Psoas muscle (tissue), 8 donors: ENCODE results near the gene ANKRD66. TPM values are rescaled to one million over a fixed set of nuclear protein-coding genes. Genes with fewer than 3 reads are reported as not detected.

ENCODE experiments used
- ATAC-seq, 4 donors: fragments of 200-7000 bp; cut with Tn5 transposase; one replicate each; pipeline ENCODE4 v1.9.1; 2020; ENCODE audit warnings: moderate library complexity in 3 of 4, mild to moderate bottlenecking in 2 of 4
- DNase-seq, 2 donors: peaks; one replicate each; pipeline ENCODE4 v3.0.0-alpha.2; 2020
- H3K27ac ChIP-seq: fragments of 200-600 bp; one replicate; pipeline ENCODE4 v1.8.0; 2022
- H3K27me3 ChIP-seq, 3 donors: fragments of 200-600 bp in 1 of 3; one replicate each; pipeline versions ENCODE4 v1.6.1 to v1.8.0; 2013 to 2022; ENCODE audit warnings: low read length in 2 of 3, mild to moderate bottlenecking in 2 of 3, moderate library complexity in 1 of 3; ENCODE audit not compliant: insufficient read depth in 3 of 3
- H3K36me3 ChIP-seq, 2 donors: fragments of 200-600 bp in 1 of 2; one replicate each; pipeline versions ENCODE4 v1.6.1 to v1.8.0; 2013 to 2022; ENCODE audit warnings: low read depth in 1 of 2, mild to moderate bottlenecking in 1 of 2, moderate library complexity in 1 of 2; ENCODE audit not compliant: insufficient read depth in 1 of 2
- H3K4me1 ChIP-seq: fragments of 200-600 bp; one replicate; pipeline ENCODE4 v1.8.0; 2022
- H3K4me3 ChIP-seq: fragments of 200-600 bp; one replicate; pipeline ENCODE4 v1.8.0; 2022; ENCODE audit warnings: mild to moderate bottlenecking
- H3K9me3 ChIP-seq: fragments of 200-600 bp; one replicate; pipeline ENCODE4 v1.8.0; 2022
- CTCF ChIP-seq: fragments of 200-600 bp; IDR thresholded peaks from one replicate; pipeline ENCODE4 v1.8.0; 2022; ENCODE audit warnings: antibody characterized with exemption
- WGBS, 3 donors: extraction: QIAGEN DNeasy Blood & Tissue Kit; methylation state at CpG; one replicate each; pipeline versions ENCODE4 v1.1.6 to v1.1.7; 2013; 5-methylcytosine and 5-hydroxymethylcytosine counted together
- intact Hi-C, 2 donors: fragments of 100-400 bp; cut with DNase I; formaldehyde crosslinking; loops; one replicate each; pipeline versions ENCODE4 v1.11.0 to v1.14.2; 2022
- polyA plus RNA-seq, 3 donors: library from polyadenylated mRNA; stranded (reverse); fragments of 200-250 nt; gene quantifications; one replicate each; pipeline ENCODE4 v1.2.3, GENCODE V29; 2013
- total RNA-seq, 4 donors: library from RNA; stranded (reverse); fragmentation: NEBNext Ultra II Directional in 2 of 4; extraction: Animal tissue kit (Norgen Biotek cat#: 25700) in 2 of 4; gene quantifications; one replicate each; pipeline versions ENCODE4 v1.2.1 to v1.2.4, GENCODE V29; 2021 to 2023
- donor health status: healthy with polysubstance abuse.
- donor health status: DM: no; HTN: no; CAD: no; lungs with moderate emphysema.
- donor health status: Bipolar disorder and iron deficiency.
- donor health status: healthy.
- donor health status: DM: yes; HTN: yes; CAD: no.
- donor health status: DM: no; HTN: no; CAD: no.
- donor health status: DM: no; HTN: no; CAD: no.
- donor health status: DM: yes; HTN: yes; CAD: no.

Gene ANKRD66
- total and polyA plus RNA-seq, 7 donors, result not detected

GRCh38 chr6:46794068-46794467 is 47.3 kb downstream of the ANKRD66 start:
- intact Hi-C loops, result no loop called here
- no peak for ATAC-seq
- Histone ChIP-seq H3K4me1 (no peaks in the 10 kb centered on the region), H3K27me3 (no peaks in the 10 kb centered on the region), H3K36me3 (no peaks in the 10 kb centered on the region), H3K4me3 (no peak overlapping the region), H3K9me3 (no peaks in the 10 kb centered on the region), H3K27ac (no peak overlapping the region)
- no peak for DNase-seq
- TF ChIP-seq CTCF, result no peak
- 78 to 84% (median 78%) methylated on average over 3 of the region's 3 CpGs for WGBS, 3 donors

DNA sequence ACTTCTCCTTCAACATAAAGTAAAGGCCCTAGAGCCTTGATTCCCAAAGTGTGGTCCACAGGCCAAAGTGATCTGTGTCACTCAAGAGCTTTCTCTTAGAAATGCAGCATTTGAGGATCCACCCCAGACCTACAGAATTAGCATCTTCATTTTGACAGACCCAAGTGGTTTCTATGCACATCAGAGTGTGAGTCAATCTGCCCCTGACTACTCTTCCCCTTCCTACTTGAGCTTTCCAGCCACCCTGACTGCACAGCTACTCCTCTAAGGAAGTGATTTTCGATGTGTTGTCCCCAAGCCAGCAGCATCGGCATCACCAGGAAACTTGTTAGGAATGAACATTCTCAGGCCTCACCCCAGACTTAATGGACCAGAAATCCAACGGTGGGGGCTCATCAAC is 49.1 kb downstream of the ANKRD66 start:
- 73 to 92% (median 85%) methylated on average over 3 of the region's 3 CpGs for WGBS, 3 donors
- Histone ChIP-seq H3K27ac (no peak overlapping the region), H3K9me3 (no peaks in the 10 kb centered on the region), H3K4me3 (no peak overlapping the region), H3K36me3 (no peaks in the 10 kb centered on the region), H3K4me1 (no peaks in the 10 kb centered on the region), H3K27me3 (no peaks in the 10 kb centered on the region)
- ATAC-seq, result no peak
- TF ChIP-seq CTCF, result no peak
- intact Hi-C loops, result no loop called here
- no peak for DNase-seq

DNA sequence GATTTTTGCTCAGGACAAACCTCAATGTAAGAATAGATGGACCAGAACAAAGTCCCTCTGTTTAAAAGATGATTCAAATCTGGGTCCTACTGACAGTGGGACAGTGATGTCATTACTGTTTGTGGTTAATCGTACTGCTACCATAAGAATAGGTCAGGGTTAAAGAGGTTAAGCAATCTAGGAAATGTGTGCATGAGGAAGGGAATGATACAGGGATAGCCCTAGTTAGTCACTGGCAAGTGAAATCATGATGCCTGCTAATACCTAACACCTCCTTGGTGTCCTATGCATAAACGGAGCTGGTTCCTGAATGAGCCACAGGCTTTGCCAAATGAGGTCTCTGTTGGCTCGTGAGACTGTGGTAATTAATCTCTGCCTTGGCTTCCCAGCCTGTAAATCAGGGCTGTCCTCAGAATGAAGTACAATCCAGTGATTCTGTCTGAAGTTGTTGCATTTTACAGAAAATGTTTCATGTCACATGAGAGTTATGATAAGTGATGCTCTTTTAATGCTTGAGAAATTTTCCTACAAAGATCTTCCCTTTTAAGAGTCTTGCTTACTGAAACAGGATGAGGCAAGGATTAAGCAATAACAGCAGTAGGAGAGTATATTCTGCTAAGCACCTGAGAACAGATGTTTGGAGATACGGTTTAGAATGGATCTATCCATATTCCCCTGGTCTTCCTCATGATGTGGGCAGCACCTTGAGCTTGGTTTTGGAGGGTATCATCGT is 50.3 kb downstream of the ANKRD66 start:
- H3K9me3 ChIP-seq, result no peaks in the 10 kb centered on the region
- no peak for DNase-seq
- no peaks in the 10 kb centered on the region for H3K4me1 ChIP-seq
- no peak overlapping the region for H3K4me3 ChIP-seq
- no peak overlapping the region for H3K27ac ChIP-seq
- no peak for ATAC-seq
- intact Hi-C loops, result no loop called here
- no peaks in the 10 kb centered on the region for H3K27me3 ChIP-seq
- H3K36me3 ChIP-seq, result no peaks in the 10 kb centered on the region
- no peak for TF ChIP-seq CTCF
- 37 to 46% (median 38%) methylated on average over 5 of the region's 5 CpGs for WGBS, 3 donors

DNA sequence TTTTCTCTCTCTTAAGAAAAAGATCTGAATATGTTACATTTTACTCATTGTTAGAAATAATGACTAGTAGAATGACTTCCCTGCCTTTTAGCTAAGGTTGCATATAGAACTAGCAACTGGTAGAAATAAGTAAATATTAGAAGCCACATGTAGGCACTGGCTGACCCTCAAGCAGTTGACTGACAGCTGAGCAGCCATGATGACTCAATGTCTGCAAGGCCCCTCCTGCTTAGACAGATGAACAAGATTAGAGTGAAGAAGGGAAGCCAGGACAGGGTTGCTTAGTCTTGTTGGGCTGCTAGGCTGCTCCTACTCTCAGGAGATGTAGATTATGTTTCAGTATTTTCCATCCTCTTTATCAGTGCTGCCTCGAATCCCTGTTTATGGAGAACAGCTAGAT is 52.9 kb downstream of the ANKRD66 start:
- H3K4me3 ChIP-seq, result no peak overlapping the region
- ATAC-seq (no peak), DNase-seq (no peak)
- H3K9me3 ChIP-seq, result no peaks in the 10 kb centered on the region
- no peak for TF ChIP-seq CTCF
- no peaks in the 10 kb centered on the region for H3K4me1 ChIP-seq
- no peaks in the 10 kb centered on the region for H3K27me3 ChIP-seq
- H3K27ac ChIP-seq, result no peak overlapping the region
- no peaks in the 10 kb centered on the region for H3K36me3 ChIP-seq
- WGBS, 3 donors, result 40 to 65% (median 41%) methylated on average over 1 of the region's 1 CpG
- intact Hi-C loops, result no loop called here

DNA sequence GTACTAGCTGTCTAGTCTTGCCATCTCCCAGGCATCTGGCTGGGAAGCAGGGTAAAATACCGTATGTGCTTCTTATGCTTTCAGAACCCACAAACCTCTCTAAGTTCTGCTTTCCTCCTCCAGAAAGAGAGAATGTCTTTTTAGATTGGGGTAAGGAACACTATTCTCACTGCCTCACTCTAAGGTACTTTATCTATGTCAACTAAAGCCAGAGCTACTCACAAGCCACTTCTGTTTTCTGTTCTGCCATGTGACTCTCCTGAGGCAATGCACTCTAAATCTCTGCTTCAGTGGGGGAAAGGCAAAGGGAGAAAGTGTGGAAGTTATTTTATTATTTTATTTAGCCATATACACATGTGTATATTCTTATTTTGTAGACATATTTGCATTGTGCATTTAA is 62.1 kb downstream of the ANKRD66 start:
- H3K4me1 ChIP-seq, result no peaks in the 10 kb centered on the region
- ATAC-seq (no peak), DNase-seq (no peak)
- H3K4me3 ChIP-seq, result no peak overlapping the region
- WGBS, 3 donors, result 50 to 66% (median 63%) methylated on average over 1 of the region's 1 CpG
- H3K27ac ChIP-seq, result no peak overlapping the region
- intact Hi-C loops, result no loop called here
- TF ChIP-seq CTCF, result no peak
- H3K27me3 ChIP-seq, result peaks cover 0 to 2% (median 0%) of the 10 kb centered on the region in 3 donors
- no peaks in the 10 kb centered on the region for H3K36me3 ChIP-seq
- no peaks in the 10 kb centered on the region for H3K9me3 ChIP-seq
